Measurements from ENCODE around the gene IPP. TPM values are rescaled to one million over a fixed set of nuclear protein-coding genes. Genes with fewer than 3 reads are reported as not detected.

Gene IPP
- total RNA-seq, 1 donor from 2014 or later = 19.6 TPM

Other genes starting within 250 kb of the IPP start
- 351 TPM for gene PRDX1, start 228.8 kb downstream of the IPP start, total RNA-seq
- 120 TPM for gene AKR1A1, start 199.8 kb downstream of the IPP start, total RNA-seq
- gene NASP, start 166.6 kb downstream of the IPP start, total RNA-seq = 82.1 TPM
- 2.4 TPM for gene CCDC17, start 126.6 kb downstream of the IPP start, total RNA-seq
- 134 TPM for gene GPBP1L1, start 64.1 kb downstream of the IPP start, total RNA-seq
- gene TMEM69, start 62.5 kb downstream of the IPP start, total RNA-seq = 31.2 TPM
- 27.1 TPM for gene MAST2, start 53.0 kb upstream of the IPP start, total RNA-seq

Measured in ureter (tissue), 1 donor.